AG20443 (cell line): ENCODE measurements around the gene RSPH9.

Source experiments
- DNase-seq: peaks from one replicate; pipeline ENCODE4 v3.0.0; 2012; ENCODE audit warnings: low spot score, mixed read lengths

RSPH9 gene, protein sequence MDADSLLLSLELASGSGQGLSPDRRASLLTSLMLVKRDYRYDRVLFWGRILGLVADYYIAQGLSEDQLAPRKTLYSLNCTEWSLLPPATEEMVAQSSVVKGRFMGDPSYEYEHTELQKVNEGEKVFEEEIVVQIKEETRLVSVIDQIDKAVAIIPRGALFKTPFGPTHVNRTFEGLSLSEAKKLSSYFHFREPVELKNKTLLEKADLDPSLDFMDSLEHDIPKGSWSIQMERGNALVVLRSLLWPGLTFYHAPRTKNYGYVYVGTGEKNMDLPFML

GRCh38 chr6:43644940-43645612 lies at the start of gene RSPH9:
RSPH9 (plus strand) TSS chr6:43645036; CDS start chr6:43645099, 63 bp downstream.
- peak; percentile 86 for DNase-seq

GRCh38 chr6:43600595-43600994 lies 44.2 kb upstream of the RSPH9 start:
- DNase-seq = no peak

- no peak for DNase-seq
Observed at GRCh38 chr6:43604174-43604573, 40.7 kb upstream of the RSPH9 start.

DNA sequence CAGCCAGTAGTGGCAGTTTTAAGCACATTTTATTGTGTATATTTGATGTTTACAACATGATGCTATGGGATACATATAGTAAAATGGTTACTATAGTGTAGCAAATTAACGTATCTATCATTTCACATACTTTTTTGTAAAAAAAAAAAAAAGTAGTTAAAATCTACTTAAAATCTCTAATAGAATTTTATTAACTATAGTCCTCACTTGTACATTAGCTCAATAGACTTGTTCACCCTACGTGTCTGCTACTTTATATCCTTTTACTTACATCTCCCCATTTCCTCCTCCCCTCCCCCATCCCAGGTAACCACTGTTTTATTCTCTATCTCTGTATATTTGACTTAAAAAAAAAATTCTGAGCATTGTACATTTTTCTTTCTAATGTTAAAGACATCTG lies 38.8 kb upstream of the RSPH9 start:
- no peak for DNase-seq

DNA sequence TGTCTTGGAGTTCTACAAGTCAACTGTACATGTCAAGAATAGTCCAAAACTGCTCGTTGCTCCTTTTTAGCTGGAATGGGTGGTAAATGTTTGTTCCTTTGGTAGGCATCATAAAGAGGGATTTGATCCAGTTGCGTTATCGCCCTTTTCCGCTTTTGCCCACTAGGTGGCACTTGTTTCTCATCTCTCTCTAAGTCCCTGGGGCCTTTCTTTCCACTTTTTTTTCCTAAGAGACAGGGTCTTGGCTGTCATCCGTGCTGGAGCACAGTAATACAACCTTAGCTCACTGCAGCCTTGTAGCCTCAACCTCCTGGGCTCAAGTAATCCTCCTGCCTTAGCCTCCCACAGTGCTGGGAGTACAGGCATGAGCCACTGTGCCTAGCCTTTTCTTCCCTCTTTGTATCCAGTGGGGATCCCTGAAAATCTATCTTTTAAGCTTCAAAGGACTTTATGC lies 36.5 kb upstream of the RSPH9 start:
- DNase-seq = peak; percentile 70

GRCh38 chr6:43608807-43609206 lies 36.0 kb upstream of the RSPH9 start:
- DNase-seq = no peak

DNA sequence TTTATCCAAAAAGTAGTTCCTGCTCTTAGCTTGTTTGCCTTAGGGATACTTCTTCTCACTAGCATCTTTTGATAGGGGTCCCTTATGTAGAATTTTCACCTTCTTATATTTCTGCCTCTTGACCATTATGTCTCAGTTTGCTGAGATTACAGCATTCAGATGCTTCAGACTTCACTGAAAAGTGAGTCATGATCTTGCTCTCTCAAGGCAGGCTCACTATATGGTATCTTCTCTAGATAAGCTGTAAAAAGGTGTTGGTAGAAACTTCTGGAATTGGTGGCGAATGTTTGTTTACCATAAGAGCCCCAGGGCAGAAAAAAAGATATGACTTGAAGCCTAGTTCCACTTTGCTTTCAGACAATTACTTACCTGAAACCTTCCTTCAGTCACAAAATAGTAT lies 35.4 kb upstream of the RSPH9 start:
- no peak for DNase-seq

DNA sequence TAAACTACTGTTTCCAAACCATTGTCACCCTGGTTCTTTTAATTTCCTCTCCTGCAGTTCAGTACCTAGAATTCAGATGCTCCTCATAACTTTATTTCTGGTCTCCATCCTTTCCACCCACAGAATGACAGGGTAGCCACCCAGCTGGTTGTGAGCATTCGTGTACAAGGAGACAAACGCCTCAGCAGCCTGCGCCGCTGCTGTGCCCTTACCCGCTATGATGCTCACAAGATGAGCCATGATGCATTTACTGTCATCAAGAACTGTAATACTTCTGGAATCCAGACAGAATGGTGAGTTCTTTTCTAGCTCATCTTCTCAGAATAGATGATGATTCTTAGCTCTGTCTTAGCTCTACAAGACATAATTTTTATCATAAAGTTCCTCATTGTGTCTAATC lies 34.4 kb upstream of the RSPH9 start:
- no peak for DNase-seq

- DNase-seq = peak; percentile 17
Observed at GRCh38 chr6:43613721-43614395, 31.0 kb upstream of the RSPH9 start.

DNA sequence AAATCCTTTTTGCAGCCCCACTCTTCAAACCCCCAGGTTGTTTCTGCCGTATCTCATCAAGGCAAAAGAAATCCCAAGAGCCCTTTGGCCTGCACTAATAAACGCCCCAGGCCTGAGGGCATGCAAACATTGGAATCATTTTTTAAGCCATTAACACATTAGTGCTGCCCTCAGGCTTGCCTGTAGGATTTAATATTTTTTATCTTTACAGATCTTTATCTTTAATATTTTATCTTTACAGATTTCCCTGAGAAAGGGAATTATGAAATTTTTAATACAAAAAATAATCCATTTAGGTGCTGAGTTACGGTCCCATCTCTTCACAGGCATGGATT lies 30.5 kb upstream of the RSPH9 start:
- DNase-seq = no peak

DNA sequence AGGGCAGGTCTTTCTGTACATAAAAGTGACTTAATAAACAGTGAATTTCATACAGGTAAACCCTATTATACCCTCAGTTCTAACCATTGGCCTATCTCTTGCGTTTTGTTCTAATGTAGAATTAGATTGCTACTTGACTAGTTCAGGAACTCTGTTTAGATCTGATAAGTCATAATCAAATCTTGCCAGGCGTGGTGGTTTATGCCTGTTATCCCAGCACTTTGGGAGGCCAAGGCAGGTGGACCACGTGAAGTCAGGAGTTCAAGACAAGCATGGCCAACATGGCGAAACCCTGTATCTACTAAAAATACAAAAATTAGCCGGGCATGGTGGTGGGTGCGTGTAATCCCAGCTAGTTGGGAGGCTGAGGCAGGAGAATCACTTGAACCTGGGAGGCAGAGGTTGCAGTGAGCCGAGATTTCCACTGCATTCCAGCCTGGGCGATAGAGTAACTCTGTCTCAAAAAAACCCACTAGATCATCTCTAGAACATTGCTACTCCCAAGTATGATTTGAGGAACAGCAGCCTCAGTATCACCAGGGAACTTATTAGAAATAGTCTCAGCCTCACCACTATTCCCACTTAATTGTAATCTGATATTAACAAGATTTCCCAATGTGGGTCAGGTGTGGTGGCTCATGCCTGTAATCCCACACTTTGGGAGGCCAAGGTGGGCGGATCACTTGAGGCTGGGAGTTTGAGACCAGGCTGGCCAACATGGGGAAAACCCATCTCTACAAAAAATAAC lies 27.9 kb upstream of the RSPH9 start:
- DNase-seq = no peak

DNA sequence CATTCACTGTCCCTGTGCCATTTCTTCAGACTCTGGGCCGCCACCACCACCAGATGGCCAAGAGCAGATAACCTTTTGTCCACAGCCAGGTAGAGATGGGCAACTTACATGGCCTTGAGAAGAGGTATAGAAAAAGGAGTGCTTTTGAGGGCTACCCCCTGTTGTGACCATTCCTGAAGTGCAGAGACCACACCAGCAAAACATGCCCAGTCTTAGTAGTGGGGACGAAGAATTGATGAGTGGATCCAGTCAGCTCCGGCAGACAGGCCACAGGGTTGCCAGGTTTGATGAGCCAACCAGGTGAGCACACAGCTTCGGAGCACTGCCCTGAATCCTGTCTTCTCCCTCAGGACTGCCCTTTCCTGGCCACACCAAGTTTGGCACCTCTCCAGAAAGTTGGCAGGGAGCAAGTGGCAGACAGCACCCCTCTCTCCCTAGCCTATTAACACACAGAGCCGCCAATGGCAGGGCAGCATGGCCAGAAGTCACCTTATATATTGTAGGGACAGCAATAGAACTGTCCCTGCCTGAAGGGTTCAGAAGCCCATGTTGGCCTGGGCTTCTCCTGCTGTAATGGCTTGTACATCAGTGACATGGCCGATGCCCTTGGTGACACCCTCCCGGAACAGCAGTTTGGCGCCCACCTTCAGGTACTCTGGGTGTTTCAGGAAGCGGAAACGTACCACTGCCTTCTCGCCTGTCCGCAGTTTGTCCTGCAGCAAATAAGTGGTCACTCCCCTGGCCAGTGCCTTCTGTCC lies 23.6 kb upstream of the RSPH9 start:
- no peak for DNase-seq

DNA sequence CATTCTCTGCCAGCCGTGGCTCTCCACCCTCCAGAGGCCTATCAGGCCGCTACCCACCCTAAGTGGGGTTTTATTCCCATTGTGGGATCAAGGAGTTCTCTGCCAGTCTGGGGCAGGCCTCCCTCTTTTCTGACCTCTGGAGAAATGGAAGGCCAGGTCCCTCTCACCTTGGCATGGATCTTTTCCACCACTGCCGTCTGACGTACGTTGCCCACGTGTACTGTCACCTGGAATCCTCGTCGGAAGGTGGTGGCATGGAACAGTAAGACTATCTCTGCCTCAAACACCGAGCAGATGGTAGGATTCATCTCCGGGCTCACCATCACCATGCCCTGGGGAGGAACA lies 23.0 kb upstream of the RSPH9 start:
- no peak for DNase-seq

DNA sequence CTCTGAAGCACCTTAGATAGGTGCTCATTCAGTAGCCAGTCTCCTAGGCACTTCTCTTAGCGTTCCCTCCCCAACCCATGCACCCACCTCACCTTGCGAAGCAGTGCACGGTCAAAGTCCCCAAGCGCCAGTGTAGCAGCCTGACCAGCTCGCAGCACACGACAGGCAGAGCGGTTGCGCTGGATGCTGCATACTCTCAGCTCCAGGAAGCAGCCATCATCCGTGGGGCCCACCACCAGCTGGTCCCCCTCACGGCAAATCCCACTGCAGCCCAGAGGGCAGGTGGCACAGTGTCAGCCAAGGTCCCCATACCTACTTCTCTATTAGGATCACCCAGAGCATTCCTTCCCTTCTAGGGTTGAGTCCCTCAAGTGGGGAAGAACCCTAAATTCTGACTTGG lies 22.3 kb upstream of the RSPH9 start:
- no peak for DNase-seq

DNA sequence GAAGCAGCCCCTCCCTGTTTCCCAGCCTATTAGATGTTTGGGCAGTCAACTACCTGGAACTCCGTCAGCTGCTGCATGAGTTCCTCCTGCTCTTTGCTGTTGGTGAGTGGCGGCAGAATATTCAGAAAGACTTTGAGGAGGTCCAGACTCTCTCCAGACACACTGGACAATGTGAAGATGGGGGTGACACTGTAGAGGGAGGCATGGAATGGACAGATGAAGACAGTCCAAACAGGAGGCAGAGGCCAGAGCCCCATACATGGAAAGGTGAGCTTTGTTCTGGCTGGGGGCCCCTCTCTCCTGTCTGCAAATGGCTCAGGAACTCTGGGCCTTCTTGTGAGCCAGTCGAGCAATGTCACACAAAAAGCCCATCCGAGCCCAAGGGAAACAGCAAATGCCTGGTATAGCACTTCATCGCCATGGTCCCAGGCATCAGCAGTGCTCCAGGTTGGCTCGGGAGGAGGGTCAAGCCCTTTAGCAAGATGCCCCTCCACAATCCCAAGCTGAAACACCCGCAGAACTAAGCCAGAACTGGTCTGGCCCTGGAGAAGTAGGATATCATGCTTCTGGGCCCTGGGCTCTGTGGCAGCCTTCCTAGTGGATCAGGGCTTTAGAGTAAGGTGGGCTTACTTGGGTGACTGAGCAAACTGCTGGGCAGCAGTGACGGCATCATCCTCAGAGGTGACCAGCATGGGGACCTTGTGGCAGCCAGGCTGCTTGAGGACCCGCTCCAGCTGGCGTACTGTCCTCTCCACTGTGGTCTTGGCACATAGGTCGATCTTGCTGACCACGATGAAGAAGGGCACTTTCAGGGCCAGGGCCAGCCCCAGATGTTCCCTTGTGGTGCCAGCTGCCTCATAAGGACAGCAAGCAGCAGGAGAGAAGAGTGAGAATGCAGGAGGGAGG lies 20.7 kb upstream of the RSPH9 start:
- DNase-seq = no peak

GRCh38 chr6:43624786-43625288 lies 20.0 kb upstream of the RSPH9 start:
- no peak for DNase-seq

DNA sequence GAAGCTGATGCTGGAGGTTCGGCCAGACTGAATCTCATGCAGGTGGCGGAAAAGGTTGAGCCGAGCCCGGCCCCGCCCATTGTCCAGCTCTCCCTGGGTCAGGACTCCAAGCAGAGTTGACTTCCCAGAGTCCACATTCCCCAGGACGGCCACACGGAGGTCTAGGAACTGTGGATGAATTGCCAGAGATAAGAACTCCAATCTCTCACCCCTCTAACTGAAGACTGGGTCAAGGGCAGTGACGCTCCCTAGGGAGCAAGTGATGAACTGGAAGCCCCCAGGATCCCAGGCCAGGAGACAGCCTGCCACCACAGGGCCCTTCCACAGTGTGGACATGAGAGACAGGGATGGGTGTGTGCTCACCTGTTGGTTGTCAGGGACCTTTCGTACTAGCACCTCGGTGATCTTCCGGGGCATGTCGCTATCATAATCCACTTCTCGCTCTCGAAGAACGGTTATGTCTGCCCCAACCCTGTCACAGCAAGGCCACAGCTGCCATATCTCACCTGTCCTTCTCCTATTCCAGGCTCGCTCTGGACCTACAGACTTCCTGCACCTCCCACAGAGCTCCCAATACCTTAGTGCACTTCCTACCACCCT lies 19.3 kb upstream of the RSPH9 start:
- no peak for DNase-seq

DNA sequence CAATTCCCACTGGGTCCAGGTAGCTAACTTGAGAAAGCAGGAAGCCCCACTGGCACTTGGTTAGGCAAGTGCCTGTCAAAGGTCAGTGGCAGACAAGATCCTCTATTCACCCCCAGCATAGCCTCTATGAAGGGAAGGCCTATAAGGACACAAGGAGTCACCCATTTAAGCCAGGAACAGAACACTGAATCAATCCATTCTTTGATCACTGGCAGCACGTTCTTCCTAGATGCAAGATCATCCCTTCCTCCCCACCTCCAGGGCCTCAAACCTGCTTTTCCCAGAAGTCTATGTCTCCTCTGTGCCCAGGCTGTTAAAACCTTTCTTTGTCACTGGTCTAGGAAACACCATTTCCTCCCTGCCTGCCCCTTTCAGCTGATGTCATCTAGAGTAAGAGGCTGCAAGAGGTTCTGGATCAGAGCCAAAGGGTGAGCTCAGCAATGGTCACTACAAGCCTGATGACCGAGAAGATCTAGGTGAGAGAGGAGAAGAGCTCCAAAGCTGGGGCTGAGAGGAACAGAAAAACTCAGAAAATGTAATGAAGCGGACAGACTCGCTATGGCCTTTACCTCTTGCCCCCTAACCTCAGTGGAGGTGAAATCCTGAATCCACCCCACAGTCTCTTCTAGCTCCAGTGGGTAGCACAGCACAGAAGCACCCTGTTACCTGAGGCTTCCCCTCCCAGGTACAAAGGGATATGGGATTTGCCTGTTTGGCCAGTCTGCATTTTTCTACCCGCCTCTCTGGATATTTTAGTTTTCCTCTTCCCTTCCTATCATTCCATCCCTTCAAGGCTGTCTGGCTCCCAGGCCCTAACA lies 17.6 kb upstream of the RSPH9 start:
- DNase-seq = peak; percentile 90

DNA sequence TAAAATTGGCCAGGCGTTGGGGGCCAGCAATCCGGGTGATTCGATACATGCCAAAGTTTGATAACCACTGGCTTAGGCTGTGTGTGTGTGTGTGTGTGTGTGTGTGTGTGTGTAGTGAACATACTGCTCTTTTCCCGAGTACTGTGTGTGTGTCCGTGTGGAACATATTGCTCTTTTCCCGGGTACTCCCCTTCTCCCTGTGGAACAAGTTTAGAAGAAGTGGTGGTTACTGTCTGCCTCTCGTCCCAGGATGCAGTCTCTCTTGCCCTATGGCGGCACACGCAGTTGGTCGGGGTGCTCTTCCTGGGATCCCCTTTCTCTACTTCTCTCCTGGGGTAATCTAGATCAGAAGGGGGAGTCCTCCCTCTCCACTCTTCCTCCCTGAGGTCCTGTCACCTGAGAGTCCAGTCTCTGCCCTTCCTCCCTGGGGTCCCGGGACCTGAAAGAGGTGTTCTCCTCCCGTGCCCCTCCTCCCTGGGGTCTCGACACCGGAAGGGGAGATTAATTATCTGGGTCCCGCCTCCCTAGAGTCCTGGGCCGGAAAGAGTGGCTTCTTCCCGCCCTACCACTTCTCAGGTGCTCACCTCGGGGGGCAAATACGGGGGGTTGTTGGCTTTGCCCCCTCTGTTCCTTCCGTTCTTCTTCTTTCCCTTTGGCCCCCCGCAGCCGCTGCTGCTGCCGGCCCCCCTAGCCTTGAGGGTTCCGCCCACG lies 16.3 kb upstream of the RSPH9 start:
- peak; percentile 45 for DNase-seq
